Measurements from ENCODE around the gene TNRC18. TPM values are rescaled to one million over a fixed set of nuclear protein-coding genes. Genes with fewer than 3 reads are reported as not detected.
"Not testable (repeated sequence)": the region's sequence is repeated elsewhere in the genome, so short reads cannot be mapped to it uniquely, and the experiment has no call there.

Gene TNRC18
- total RNA-seq, 2 donors from 2014 or later = 46.9 to 47.7 TPM

DNA sequence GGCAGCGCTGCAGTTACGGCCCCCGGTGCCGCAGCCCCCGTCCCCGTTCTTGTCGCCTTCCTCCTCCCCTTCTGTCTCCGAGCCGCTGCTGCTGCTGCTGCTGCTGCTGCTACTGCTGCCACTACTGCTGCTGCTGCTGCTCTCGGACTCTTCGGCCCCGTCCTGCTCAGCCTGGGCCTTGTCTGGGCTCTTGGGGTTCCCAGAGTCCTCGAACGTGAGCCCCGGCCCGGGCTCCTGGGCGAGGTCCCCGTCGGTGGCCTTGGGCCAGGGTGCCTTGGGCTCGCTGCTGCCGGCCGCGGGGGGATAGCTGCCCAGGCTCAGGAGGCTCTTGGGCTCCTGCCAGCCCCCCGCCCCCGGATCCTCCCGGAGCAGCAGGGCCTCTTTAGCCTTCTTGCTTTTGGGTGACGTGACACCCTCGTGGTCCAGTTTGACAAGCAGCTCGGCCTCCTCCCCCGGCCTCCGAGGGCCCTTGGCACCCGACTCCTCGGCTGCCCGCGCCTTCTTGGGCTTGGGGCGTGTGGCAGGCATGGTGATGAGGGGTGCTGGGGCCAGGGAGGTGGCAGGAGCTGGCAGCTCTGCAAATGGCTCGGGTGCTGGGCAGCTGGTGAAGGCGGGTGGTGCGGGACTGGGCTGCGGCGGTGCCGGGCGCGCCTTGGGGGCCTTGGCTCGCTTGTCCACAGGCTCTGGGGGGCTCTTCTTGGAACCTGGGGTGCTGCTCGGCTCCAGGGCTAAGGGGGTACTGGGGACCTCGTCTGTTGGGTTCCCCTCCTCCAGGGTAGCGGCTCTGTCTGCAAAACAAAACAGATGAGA lies 110.4 kb downstream of the TNRC18 start:
- H3K9me3 Mint-ChIP-seq; ATAC-seq; DNase-seq (ENCODE audit: low spot score in 2 of 2); H3K27ac Mint-ChIP-seq: not testable (repeated sequence)
- H3K36me3 Mint-ChIP-seq = peaks cover 12 to 28% of the 10 kb centered on the region in 2 donors

GRCh38 chr7:5312276-5313070 lies 111.2 kb downstream of the TNRC18 start:
- H3K9me3 Mint-ChIP-seq; H3K27ac Mint-ChIP-seq; DNase-seq (ENCODE audit: low spot score in 2 of 2); ATAC-seq: not testable (repeated sequence)
- peaks cover 10 to 24% of the 10 kb centered on the region in 2 donors for H3K36me3 Mint-ChIP-seq

DNA sequence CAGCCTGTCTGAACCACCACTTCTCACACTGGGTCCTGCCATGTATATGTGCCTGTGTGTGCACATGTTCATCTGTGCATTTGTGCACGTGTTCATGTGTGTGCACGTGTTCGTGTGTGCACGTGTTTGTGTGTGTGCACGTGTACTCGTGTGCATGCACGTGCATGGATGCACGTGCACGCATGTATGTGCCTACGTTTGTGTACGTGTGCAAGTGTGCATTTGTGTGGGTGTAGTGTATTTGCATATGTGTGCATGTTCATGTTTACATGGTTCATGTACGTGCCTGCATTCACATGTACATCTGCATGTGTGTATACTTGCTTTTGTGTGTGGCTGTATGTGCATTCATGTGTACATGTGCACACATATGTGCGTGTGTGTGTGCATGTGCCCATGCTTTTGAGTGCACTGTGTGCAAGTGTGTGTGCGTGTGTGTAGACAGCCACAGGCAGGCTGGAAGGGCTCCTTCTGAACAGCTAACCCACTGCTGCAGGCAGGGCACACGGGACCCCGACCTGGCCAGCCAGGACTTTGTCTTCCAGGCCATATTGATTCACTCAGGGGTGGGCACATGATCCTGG lies 112.7 kb downstream of the TNRC18 start:
- no peak overlapping the region for H3K27ac Mint-ChIP-seq
- peaks cover 10 to 16% of the 10 kb centered on the region in 2 donors for H3K36me3 Mint-ChIP-seq
- no peak for DNase-seq (ENCODE audit: low spot score in 2 of 2)
- no peak for ATAC-seq
- no peaks in the 10 kb centered on the region for H3K9me3 Mint-ChIP-seq

- Mint-ChIP-seq H3K27ac (no peak overlapping the region), H3K9me3 (no peaks in the 10 kb centered on the region), H3K36me3 (peaks cover 10 to 11% of the 10 kb centered on the region in 2 donors)
- no peak for ATAC-seq
- no peak for DNase-seq (ENCODE audit: low spot score in 2 of 2)
Measured at GRCh38 chr7:5309146-5309545, 114.5 kb downstream of the TNRC18 start.

- H3K36me3 Mint-ChIP-seq = peaks cover 10 to 11% of the 10 kb centered on the region in 2 donors
- not testable (repeated sequence) for H3K9me3 Mint-ChIP-seq; DNase-seq (ENCODE audit: low spot score in 2 of 2)
Measured at GRCh38 chr7:5307221-5308142, 116.2 kb downstream of the TNRC18 start.

GRCh38 chr7:5305050-5305449 lies 118.6 kb downstream of the TNRC18 start:
- not testable (repeated sequence) for DNase-seq (ENCODE audit: low spot score in 2 of 2); H3K27ac Mint-ChIP-seq; H3K9me3 Mint-ChIP-seq; H3K36me3 Mint-ChIP-seq; ATAC-seq

More at GRCh38 chr7:5307221-5308142, 116.2 kb downstream of the TNRC18 start:
- not testable (repeated sequence) for H3K27ac Mint-ChIP-seq, ATAC-seq

DNA sequence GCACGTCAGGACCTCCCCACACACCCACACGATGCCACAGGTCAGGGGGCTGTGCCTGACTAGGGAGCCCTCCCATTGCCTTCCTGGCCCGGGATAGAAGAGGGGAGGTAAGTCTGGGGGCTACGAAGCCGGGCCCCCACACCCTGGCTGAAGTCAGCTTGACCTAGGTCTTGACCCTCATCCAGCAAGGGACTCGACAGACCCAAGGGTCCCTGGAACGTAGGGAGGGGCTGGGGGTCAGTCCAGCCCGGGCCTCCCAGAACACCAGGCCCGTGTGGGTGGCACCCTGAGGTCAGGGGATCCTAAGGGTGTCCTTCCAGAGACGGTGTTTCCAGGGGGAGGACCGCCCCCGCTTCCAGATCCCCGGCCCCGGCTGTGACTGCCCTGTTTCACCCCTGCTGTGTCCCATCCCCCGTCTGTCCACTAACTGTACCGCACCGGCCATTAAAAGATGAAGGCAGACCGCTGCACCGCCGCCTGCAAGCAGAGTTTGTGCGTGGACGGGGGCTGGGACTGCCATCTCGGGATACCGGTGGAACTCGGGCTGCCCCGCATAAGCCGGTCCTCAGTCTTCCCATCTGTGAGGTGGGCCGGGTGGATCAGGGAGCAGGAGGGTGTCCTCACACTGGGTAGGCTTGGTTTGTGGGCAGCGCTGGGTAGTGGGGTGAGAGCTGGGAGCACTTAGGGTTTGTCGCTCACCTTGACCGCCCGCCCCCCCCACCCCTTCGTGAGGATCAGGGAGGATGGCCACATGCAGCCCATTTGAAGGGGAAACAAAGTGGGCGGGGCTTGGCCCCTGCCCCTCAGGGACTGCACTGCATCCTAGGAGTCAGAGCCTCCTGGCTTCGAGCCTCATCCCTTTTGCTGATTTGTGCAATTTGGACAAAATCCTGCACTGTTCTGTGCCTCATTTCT lies 119.8 kb downstream of the TNRC18 start:
- ATAC-seq = no peak

GRCh38 chr7:5303061-5303460 lies 120.6 kb downstream of the TNRC18 start:
- no peak overlapping the region for H3K27ac Mint-ChIP-seq
- H3K9me3 Mint-ChIP-seq = no peaks in the 10 kb centered on the region
- DNase-seq (ENCODE audit: low spot score in 2 of 2) = no peak
- H3K36me3 Mint-ChIP-seq = no peaks in the 10 kb centered on the region
- ATAC-seq = no peak

More for the DNA sequence above, 119.8 kb downstream of the TNRC18 start:
- H3K36me3 Mint-ChIP-seq = peaks cover 0 to 6% of the 10 kb centered on the region in 2 donors
- no peak overlapping the region for H3K27ac Mint-ChIP-seq
- no peak for DNase-seq (ENCODE audit: low spot score in 2 of 2)
- no peaks in the 10 kb centered on the region for H3K9me3 Mint-ChIP-seq

- H3K36me3 Mint-ChIP-seq = no peaks in the 10 kb centered on the region
- no peak overlapping the region for H3K27ac Mint-ChIP-seq
- no peaks in the 10 kb centered on the region for H3K9me3 Mint-ChIP-seq
- DNase-seq (ENCODE audit: low spot score in 2 of 2) (no peak), ATAC-seq (no peak)
Measured at GRCh38 chr7:5302577-5302976, 121.1 kb downstream of the TNRC18 start.

GRCh38 chr7:5300366-5300765 lies 123.3 kb downstream of the TNRC18 start:
- Mint-ChIP-seq H3K27ac (no peak overlapping the region), H3K9me3 (no peaks in the 10 kb centered on the region), H3K36me3 (no peaks in the 10 kb centered on the region)
- no peak for ATAC-seq
- no peak for DNase-seq (ENCODE audit: low spot score in 2 of 2)

DNA sequence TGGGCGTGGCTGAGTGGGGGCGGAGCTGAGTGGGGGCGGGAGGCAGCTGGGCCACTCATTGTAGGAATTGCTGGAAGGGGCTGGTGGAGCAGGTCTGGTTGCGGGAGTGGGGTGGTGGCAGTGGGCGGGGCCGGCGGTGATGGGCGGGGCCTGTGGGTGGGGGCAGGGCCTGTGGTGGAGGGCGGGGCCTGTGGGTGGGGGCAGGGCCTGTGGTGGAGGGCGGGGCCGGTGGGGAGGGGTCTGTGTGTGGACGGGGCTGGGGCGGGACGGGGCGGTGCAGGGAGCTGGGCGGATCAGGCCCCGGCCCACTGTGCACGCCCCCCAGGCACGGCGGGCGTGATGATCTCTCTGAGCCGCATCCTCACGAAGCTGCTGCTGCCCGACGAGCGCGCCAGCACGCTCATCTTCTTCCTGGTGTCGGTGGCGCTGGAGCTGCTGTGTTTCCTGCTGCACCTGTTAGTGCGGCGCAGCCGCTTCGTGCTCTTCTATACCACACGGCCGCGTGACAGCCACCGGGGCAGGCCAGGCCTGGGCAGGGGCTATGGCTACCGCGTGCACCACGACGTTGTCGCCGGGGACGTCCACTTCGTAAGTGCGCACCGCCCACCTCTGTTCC lies 126.9 kb downstream of the TNRC18 start:
- no peaks in the 10 kb centered on the region for H3K36me3 Mint-ChIP-seq
- DNase-seq (ENCODE audit: low spot score in 2 of 2) (peak in 1 of 2 donors; percentile 67), ATAC-seq (peak; percentile 75 to 95)
- H3K9me3 Mint-ChIP-seq = no peaks in the 10 kb centered on the region
- H3K27ac Mint-ChIP-seq = no peak overlapping the region

- ATAC-seq = peak in 1 of 2 donors; percentile 27
- Mint-ChIP-seq H3K27ac (no peak overlapping the region), H3K36me3 (no peaks in the 10 kb centered on the region), H3K9me3 (no peaks in the 10 kb centered on the region)
- DNase-seq (ENCODE audit: low spot score in 2 of 2) = no peak
Measured at GRCh38 chr7:5296015-5296610, 127.5 kb downstream of the TNRC18 start.

- no peaks in the 10 kb centered on the region for H3K9me3 Mint-ChIP-seq
Measured at GRCh38 chr7:5295039-5296014, 128.3 kb downstream of the TNRC18 start.

More at GRCh38 chr7:5295039-5296014, 128.3 kb downstream of the TNRC18 start:
- no peak for ATAC-seq
- Mint-ChIP-seq H3K36me3 (no peaks in the 10 kb centered on the region), H3K27ac (no peak overlapping the region)
- no peak for DNase-seq (ENCODE audit: low spot score in 2 of 2)
